Tibial nerve (tissue), 3 donors: ENCODE data around the gene DTWD1.

Experiments
- POLR2A ChIP-seq, 2 donors: fragments of 450-650 bp; IDR thresholded peaks; one replicate each; pipeline ENCODE4 v1.6.1; 2017; ENCODE audit warnings: antibody characterized with exemption in 2 of 2, mild to moderate bottlenecking in 2 of 2, moderate library complexity in 2 of 2
- TF ChIP-seq, protein P1 (sequence below), 5 experiments: fragments of 200-600 bp in 3 of 5; fragments of 450-650 bp in 2 of 5; sonication (generic) in 3 of 5; IDR thresholded peaks; one replicate each; pipeline ENCODE4 v1.5.1; 2016 to 2019; ENCODE audit warnings: antibody characterized with exemption in 5 of 5, mild to moderate bottlenecking in 3 of 5, moderate library complexity in 2 of 5

GRCh38 chr15:49692514-49693090 lies 71.8 kb downstream of the DTWD1 start:
- no peak for TF ChIP-seq POLR2A (IDR thresholded peaks at IDR 0.05)
- TF ChIP-seq, protein P1, sequence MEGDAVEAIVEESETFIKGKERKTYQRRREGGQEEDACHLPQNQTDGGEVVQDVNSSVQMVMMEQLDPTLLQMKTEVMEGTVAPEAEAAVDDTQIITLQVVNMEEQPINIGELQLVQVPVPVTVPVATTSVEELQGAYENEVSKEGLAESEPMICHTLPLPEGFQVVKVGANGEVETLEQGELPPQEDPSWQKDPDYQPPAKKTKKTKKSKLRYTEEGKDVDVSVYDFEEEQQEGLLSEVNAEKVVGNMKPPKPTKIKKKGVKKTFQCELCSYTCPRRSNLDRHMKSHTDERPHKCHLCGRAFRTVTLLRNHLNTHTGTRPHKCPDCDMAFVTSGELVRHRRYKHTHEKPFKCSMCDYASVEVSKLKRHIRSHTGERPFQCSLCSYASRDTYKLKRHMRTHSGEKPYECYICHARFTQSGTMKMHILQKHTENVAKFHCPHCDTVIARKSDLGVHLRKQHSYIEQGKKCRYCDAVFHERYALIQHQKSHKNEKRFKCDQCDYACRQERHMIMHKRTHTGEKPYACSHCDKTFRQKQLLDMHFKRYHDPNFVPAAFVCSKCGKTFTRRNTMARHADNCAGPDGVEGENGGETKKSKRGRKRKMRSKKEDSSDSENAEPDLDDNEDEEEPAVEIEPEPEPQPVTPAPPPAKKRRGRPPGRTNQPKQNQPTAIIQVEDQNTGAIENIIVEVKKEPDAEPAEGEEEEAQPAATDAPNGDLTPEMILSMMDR (IDR thresholded peaks at IDR 0.05), result no peak
